GM12801 (cell line): ENCODE measurements around the gene DTX1.

Source experiments
- TF ChIP-seq, protein P1 (sequence below): IDR thresholded peaks from one replicate; pipeline ENCODE4 v1.5.1; 2011; ENCODE audit warnings: control low read depth; ENCODE audit not compliant: insufficient read length; ENCODE audit errors: extremely low read depth

The DTX1 gene

DNA sequence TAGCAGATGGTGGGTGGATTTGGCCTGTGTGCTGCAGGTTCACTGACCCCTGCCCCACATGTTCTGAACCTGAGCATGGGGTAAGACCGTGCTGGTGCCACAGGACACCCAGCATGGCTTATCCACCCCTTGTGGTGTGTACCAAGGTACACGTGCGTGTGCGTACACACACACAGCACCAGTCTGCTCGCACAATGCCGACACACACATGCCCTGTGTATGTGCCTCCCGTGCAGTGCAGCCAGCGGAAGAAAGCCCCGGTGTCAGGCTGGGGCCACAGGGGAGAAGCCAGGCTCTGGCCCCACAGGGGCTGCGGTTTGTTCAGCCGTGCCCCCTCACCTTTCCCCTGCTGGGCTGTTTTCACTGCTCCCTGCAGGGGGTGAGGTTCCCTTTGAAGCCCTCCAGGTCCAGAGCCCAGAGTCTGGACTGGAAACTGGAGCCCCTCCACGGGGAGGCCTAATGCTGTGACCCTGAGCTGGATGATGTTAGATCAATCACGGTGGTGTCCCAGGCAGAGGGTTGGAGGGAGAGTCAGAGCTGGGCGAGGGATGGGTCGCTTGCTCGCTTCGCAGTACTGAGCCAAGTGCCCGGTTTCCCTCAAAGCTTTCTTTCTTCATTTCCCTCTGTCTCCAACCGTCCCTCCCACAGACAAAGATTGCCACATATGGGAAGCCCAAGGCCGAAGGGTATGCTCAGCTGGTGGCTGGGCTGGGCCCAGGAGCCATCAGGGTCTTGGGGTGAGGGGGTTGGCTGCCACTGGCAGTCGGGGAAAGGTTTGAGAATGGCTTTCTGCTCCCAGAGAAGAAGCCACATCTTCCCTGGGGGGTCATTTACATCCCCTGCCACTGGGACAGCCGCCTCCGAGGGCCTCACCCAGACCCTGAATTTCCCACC lies 6.2 kb downstream of the DTX1 start:
- TF ChIP-seq, protein P1, sequence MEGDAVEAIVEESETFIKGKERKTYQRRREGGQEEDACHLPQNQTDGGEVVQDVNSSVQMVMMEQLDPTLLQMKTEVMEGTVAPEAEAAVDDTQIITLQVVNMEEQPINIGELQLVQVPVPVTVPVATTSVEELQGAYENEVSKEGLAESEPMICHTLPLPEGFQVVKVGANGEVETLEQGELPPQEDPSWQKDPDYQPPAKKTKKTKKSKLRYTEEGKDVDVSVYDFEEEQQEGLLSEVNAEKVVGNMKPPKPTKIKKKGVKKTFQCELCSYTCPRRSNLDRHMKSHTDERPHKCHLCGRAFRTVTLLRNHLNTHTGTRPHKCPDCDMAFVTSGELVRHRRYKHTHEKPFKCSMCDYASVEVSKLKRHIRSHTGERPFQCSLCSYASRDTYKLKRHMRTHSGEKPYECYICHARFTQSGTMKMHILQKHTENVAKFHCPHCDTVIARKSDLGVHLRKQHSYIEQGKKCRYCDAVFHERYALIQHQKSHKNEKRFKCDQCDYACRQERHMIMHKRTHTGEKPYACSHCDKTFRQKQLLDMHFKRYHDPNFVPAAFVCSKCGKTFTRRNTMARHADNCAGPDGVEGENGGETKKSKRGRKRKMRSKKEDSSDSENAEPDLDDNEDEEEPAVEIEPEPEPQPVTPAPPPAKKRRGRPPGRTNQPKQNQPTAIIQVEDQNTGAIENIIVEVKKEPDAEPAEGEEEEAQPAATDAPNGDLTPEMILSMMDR = no peak

DNA sequence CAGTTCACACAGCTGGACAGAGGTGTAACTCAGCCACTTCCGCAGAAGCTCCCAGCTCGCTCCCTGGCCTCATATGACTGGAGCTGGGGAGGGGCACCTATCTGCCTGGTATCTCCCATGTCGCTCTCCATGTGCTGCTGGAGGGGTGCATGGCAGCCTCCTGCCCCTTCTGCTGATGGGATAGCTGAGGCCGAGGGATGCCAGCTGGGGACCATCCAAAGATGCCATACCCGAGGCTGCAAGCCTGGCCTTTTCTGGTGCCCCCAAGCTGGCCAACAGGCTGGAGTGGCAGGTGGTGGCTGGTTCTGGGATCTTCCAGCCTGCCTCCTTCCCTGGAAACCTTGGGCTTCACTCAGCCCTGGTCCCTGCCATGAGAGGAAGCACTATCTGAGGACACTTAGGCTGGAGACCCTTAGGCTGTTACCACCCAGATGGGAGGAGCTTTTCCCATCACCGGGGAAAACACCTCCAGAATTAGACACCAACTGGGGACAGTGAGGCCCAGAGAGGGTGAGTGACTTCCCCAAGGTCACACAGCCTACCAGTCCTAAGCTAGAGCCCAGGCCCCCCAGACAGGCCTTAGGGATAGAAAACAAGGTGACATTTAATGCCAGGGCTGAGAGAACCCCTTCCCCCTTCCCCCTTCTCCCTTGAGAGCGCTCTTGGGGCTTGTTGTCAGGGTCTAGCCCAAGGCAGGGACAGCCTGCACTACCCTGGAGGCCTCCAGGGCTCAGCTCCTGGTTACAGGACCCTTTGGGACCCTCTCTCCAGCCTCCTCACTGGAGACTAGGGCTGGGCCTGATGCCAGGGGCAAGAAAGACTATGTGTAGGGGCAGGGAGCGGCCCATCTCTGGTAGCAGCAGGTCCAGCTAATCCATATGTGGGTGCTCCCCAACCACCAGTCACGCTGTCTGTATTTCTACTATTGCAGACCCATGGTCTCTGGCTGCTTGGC lies 7.1 kb downstream of the DTX1 start:
- TF ChIP-seq, protein P1 = no peak

GRCh38 chr12:113064395-113065125 lies 8.0 kb downstream of the DTX1 start:
- TF ChIP-seq, protein P1 = no peak

GRCh38 chr12:113065126-113066007 lies 8.8 kb downstream of the DTX1 start:
- TF ChIP-seq, protein P1 = no peak

DNA sequence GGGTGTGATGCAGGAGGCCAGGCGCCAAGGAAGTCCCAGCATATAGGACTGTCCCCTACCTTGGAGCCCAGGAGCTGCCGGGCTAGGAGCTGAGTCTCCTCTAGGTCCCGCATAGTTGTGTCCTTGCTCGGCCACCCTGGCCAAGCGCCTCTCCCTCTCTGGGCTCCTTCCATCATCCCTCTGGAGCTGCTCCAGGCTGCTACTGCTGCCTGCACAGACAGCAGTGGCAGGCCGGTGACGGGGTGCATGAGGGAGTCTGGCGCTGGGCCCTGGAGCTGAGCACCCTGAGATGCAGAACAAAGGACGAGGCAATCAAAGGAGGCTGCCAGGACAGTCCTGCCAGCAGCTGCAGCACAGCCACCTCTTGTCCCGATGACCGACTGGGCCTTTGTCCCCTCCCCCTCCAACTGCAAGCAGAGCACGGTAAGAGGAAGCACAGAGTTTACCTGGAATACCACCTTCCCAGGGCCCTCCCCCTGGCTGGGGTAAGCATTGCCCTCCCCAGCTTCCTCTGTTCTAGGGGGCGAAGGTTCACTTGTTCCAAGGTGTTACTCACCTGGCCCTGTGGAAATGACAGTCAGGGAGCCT lies 10.4 kb downstream of the DTX1 start:
- TF ChIP-seq, protein P1 = no peak
